ENCODE data around the gene ADCY3.

GRCh38 chr2:24920809-24921441, 888 bp upstream of the ADCY3 start:
- TF ChIP-seq POLR2A (IDR thresholded peaks at IDR 0.05) = no peak
- no peak for TF ChIP-seq CTCF (IDR thresholded peaks at IDR 0.05)
- TF ChIP-seq POLR2AphosphoS5 (IDR thresholded peaks at IDR 0.05) = no peak

Measured in breast epithelium (tissue), 3 donors.